HCT116 (cell line): ENCODE data around the gene NDUFA9. TPM values are rescaled to one million over a fixed set of nuclear protein-coding genes. Genes with fewer than 3 reads are reported as not detected.

Experiments used
- ATAC-seq: fragments of 200-7000 bp; cut with Tn5 transposase; 2 replicates; pipeline ENCODE4 v1.9.1; 2020; ENCODE audit warnings: mild to moderate bottlenecking, moderate library complexity
- BruUV-seq: library from RNA; stranded (reverse); fragments of 400-500 nt; replicated peaks from 2 replicates; lab custom pipeline; 2021; lab: Mats Ljungman, UMichigan
- CTCF ChIA-PET: fragments of 300-600 bp; sonication (Branson Sonifier 250); formaldehyde crosslinking; loops from one replicate; lab custom pipeline; 2021; ENCODE audit warnings: antibody characterized with exemption; lab: Charles Lee
- POLR2A ChIA-PET: fragments of 300-600, 350-600 bp; sonication (Branson Sonifier 250); formaldehyde crosslinking; loops from one replicate; lab custom pipeline; 2021; ENCODE audit warnings: antibody characterized with exemption; lab: Charles Lee
- RAD21 ChIA-PET, 2 experiments: fragments of 300-600 bp; sonication (Branson Sonifier 250); formaldehyde crosslinking; loops; one replicate each; lab custom pipeline; 2023; ENCODE audit warnings: low total read pairs in 2 of 2; ENCODE audit not compliant: uncharacterized antibody in 2 of 2, unreplicated experiment in 2 of 2, low non-redundant PET in 1 of 2; lab: Charles Lee
- DNase-seq: peaks from one replicate; pipeline ENCODE4 v3.0.0-alpha.2; 2010; ENCODE audit warnings: low read depth, low spot score
- H2AFZ ChIP-seq: fragments of 200-600 bp; shearing (Covaris generic), sonication (generic); 2 replicates; pipeline ENCODE4 v1.6.1; 2017; ENCODE audit warnings: low read depth, mixed run types, mixed read lengths, antibody characterized with exemption, low read length; ENCODE audit not compliant: poor library complexity, severe bottlenecking
- H3K27ac ChIP-seq: 2 replicates; pipeline ENCODE4 v1.5.1; 2012; ENCODE audit warnings: low read depth, low read length
- H3K27me3 ChIP-seq: fragments of 200-600 bp; sonication (generic); 2 replicates; pipeline ENCODE4 v1.6.1; 2016; ENCODE audit warnings: mixed run types, low read length, mixed read lengths; ENCODE audit not compliant: insufficient read depth
- H3K36me3 ChIP-seq, 2 experiments: fragments of 200-500 bp in 1 of 2; fragments of 200-600 bp in 1 of 2; sonication (Bioruptor generic) in 1 of 2; sonication (generic) in 1 of 2; 2 replicates each; pipeline versions ENCODE4 v1.5.1 to v1.6.1; 2014 to 2016; ENCODE audit warnings: low read length in 2 of 2, inconsistent platforms in 1 of 2, mixed read lengths in 1 of 2, mixed run types in 1 of 2; ENCODE audit not compliant: insufficient read depth in 2 of 2, control insufficient read depth in 1 of 2
- H3K4me1 ChIP-seq, 2 experiments: fragments of 200-600 bp in 1 of 2; sonication (generic) in 1 of 2; 2 replicates each; pipeline versions ENCODE4 v1.5.1 to v1.6.1; 2012 to 2017; ENCODE audit warnings: low read length in 2 of 2, inconsistent platforms in 1 of 2, mild to moderate bottlenecking in 1 of 2, mixed read lengths in 1 of 2, mixed run types in 1 of 2, moderate library complexity in 1 of 2; ENCODE audit not compliant: insufficient read depth in 2 of 2, control insufficient read depth in 1 of 2
- H3K4me2 ChIP-seq: fragments of 200-600 bp; sonication (generic); 2 replicates; pipeline ENCODE4 v1.6.1; 2017; ENCODE audit warnings: mixed run types, low read length, mixed read lengths
- H3K4me3 ChIP-seq, 2 experiments: fragments of 200-600 bp in 1 of 2; sonication (generic) in 1 of 2; replicated peaks in 1 of 2; 2 replicates each; pipeline ENCODE4 v1.5.1; 2011 to 2016; ENCODE audit warnings: low read length in 2 of 2, control low read depth in 1 of 2, low read depth in 1 of 2, mild to moderate bottlenecking in 1 of 2, mixed read lengths in 1 of 2, mixed run types in 1 of 2
- H3K79me2 ChIP-seq: fragments of 200-600 bp; sonication (generic); 2 replicates; pipeline ENCODE4 v1.6.1; 2017; ENCODE audit warnings: mild to moderate bottlenecking, mixed run types, low read length, moderate library complexity, mixed read lengths; ENCODE audit not compliant: insufficient read depth
- H3K9ac ChIP-seq: fragments of 200-600 bp; sonication (generic); 2 replicates; pipeline ENCODE4 v1.6.1; 2016; ENCODE audit warnings: low read length, mixed read lengths
- H3K9me2 ChIP-seq: fragments of 200-600 bp; sonication (generic), shearing (Covaris generic); 2 replicates; pipeline ENCODE4 v1.6.1; 2017; ENCODE audit warnings: mixed run types, mild to moderate bottlenecking, moderate library complexity; ENCODE audit not compliant: insufficient read depth
- H3K9me3 ChIP-seq, 2 experiments: fragments of 200-500 bp in 1 of 2; fragments of 200-600 bp in 1 of 2; sonication (Bioruptor generic) in 1 of 2; sonication (generic) in 1 of 2; 2 replicates each; pipeline ENCODE4 v1.6.1; 2014 to 2017; ENCODE audit warnings: low read length in 2 of 2, mixed read lengths in 2 of 2, inconsistent platforms in 1 of 2, low read depth in 1 of 2, mild to moderate bottlenecking in 1 of 2, mixed run types in 1 of 2, moderate library complexity in 1 of 2; ENCODE audit not compliant: control insufficient read depth in 1 of 2, insufficient read depth in 1 of 2
- H4K20me1 ChIP-seq: fragments of 200-600 bp; sonication (generic), shearing (Covaris generic); 2 replicates; pipeline ENCODE4 v1.6.1; 2017; ENCODE audit warnings: mixed run types, mild to moderate bottlenecking, moderate library complexity; ENCODE audit not compliant: insufficient read depth
- CBX3 ChIP-seq: IDR thresholded peaks from 2 replicates; pipeline ENCODE4 v1.6.1; 2012; ENCODE audit warnings: low read depth
- EZH2 ChIP-seq: fragments of 200-600 bp; sonication (generic); IDR thresholded peaks from 2 replicates; pipeline ENCODE4 v1.6.1; 2017; ENCODE audit warnings: antibody characterized with exemption, mixed run types
- FOSL1 ChIP-seq: IDR thresholded peaks from 2 replicates; pipeline ENCODE4 v1.6.1; 2012; ENCODE audit warnings: low read depth
- JUND ChIP-seq: IDR thresholded peaks from 2 replicates; pipeline ENCODE4 v1.6.1; 2012
- MAX ChIP-seq: IDR thresholded peaks from 2 replicates; pipeline ENCODE4 v1.6.1; 2012
- POLR2A ChIP-seq: IDR thresholded peaks from 2 replicates; pipeline ENCODE4 v1.7.0; 2011; ENCODE audit warnings: borderline replicate concordance; ENCODE audit not compliant: insufficient read depth, insufficient read length; ENCODE audit errors: extremely low read depth
- RAD21 ChIP-seq: IDR thresholded peaks from 2 replicates; pipeline ENCODE4 v1.6.1; 2012; ENCODE audit warnings: low read depth, mild to moderate bottlenecking
- REST ChIP-seq: IDR thresholded peaks from 2 replicates; pipeline ENCODE4 v1.6.1; 2012; ENCODE audit warnings: low read depth
- TCF7L2 ChIP-seq: IDR thresholded peaks from 2 replicates; pipeline ENCODE4 v1.7.0; 2011; ENCODE audit warnings: borderline replicate concordance, inconsistent platforms; ENCODE audit not compliant: insufficient read depth, insufficient read length; ENCODE audit errors: extremely low read depth
- YY1 ChIP-seq: IDR thresholded peaks from 2 replicates; pipeline ENCODE4 v1.6.1; 2011; ENCODE audit warnings: low read length, low read depth, moderate library complexity, mild to moderate bottlenecking; ENCODE audit not compliant: insufficient replicate concordance; ENCODE audit errors: extremely low read depth
- ZBTB33 ChIP-seq: IDR thresholded peaks from 2 replicates; pipeline ENCODE4 v1.6.1; 2011; ENCODE audit warnings: mild to moderate bottlenecking, low read length, moderate library complexity; ENCODE audit not compliant: insufficient replicate concordance; ENCODE audit errors: extremely low read depth
- ZNF274 ChIP-seq: fragments of 200-500 bp; sonication (Bioruptor generic); IDR thresholded peaks from 2 replicates; pipeline ENCODE4 v1.6.1; 2014; ENCODE audit warnings: mild to moderate bottlenecking, low read depth, low read length, inconsistent platforms
- intact Hi-C: fragments of 100-400 bp; cut with micrococcal nuclease; formaldehyde crosslinking; loops from 2 replicates; pipeline ENCODE4 v1.10.0; 2022
- total RNA-seq: library from RNA; stranded (reverse); gene quantifications from one replicate; pipeline ENCODE4 v1.2.1, GENCODE V29; 2021; ENCODE audit not compliant: unreplicated experiment

NDUFA9 gene
- total RNA-seq, 1 experiment from 2014 or later, result 95.4 TPM

GRCh38 chr12:4681732-4682131 is 32.8 kb downstream of the NDUFA9 start:
- intact Hi-C loops, result no loop called here
- ChIA-PET CTCF (no interaction called here), RAD21 (no interaction called here)

More at GRCh38 chr12:4681732-4682131, 32.8 kb downstream of the NDUFA9 start:
- H3K9me3 ChIP-seq, result no peaks in the 10 kb centered on the region
- no peak for TF ChIP-seq CBX3
- TF ChIP-seq REST, result no peak
- no peak for TF ChIP-seq YY1
- no peak for TF ChIP-seq FOSL1
- no peak for TF ChIP-seq JUND
- no peak for TF ChIP-seq POLR2A
- TF ChIP-seq ZNF274, result no peak
- no peak for TF ChIP-seq RAD21
- no peak for TF ChIP-seq MAX
- TF ChIP-seq TCF7L2, result no peak
- no peak for TF ChIP-seq ZBTB33
- TF ChIP-seq EZH2, result no peak
- H3K79me2 ChIP-seq, result no peaks in the 10 kb centered on the region
- H3K9ac ChIP-seq, result no peak overlapping the region
- H3K27me3 ChIP-seq, result no peaks in the 10 kb centered on the region
- H3K9me2 ChIP-seq, result no peaks in the 10 kb centered on the region
- no peak overlapping the region for H3K4me2 ChIP-seq
- H3K36me3 ChIP-seq, result peaks cover 7 to 14% of the 10 kb centered on the region in 2 experiments; a peak in 3 of 4 replicates
- H2AFZ ChIP-seq, result no peak overlapping the region
- no peak overlapping the region for H3K27ac ChIP-seq
- ATAC-seq (no peak), DNase-seq (no peak)
- H3K4me3 ChIP-seq, result no peak overlapping the region
- POLR2A ChIA-PET, result no interaction called here
- H4K20me1 ChIP-seq, result no peaks in the 10 kb centered on the region
- BruUV-seq, result no TSS peak
- no peaks in the 10 kb centered on the region for H3K4me1 ChIP-seq
